Activated CD8-positive, alpha-beta memory T cell treated with anti-CD3 and anti-CD28 coated beads, Interleukin-2, amount 50 U/mL, for 48 hours (primary cell): ENCODE results near the gene C1orf122.

Experiments
- DNase-seq: peaks from one replicate; pipeline ENCODE4 v3.0.0-alpha.2; 2020

C1orf122 gene

DNA sequence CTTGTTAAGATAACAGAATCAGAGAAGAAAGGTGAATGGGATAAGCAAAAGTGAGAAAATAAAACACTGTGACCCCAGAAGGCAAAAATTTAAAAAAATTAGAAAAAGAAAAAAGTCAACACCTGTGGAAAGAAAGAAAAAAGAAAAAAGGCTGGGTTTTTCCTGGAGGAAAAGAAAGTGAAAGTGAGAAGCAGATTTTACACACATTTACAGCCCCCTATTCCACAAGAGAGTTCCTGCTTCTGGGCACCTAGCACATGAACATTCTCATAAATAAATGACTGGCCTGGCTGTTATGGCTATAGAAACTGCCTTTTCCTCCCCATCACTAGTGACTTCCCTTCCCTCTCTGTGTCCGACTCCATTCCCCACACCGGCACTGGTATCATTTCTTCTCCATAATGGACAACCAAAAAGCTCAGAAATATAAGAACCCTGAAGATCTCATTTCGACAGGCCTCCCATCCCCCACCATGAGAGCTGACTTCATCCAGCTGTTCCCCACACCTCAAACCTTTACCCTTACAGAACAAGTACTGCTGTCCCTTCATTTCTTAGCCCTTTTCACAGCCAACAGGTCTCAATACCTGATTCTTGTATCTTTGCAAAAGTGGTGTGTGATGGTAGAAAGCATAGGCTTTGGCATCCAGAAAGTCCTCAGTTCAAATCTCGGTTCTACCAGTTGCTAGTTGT is 39.2 kb downstream of the C1orf122 start:
- no peak for DNase-seq

DNA sequence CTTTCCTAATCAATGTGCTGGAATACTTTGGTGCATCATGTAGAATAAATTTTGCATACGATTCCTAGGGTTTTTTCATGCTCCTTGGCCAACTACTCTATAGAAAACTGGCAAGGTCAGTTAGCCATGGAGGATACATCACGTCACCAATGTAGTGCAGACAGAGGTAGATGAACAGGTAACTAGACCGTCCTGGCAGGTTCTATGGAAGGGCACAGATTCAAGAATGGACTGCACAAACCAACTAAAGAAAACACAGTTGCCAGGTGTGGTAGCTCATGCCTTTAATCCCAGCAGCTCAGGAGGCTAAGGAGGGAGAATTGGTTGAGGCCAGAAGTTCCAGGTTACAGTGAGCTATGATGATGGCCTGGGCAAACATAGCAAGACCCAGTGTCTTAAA is 41.9 kb downstream of the C1orf122 start:
- no peak for DNase-seq

DNA sequence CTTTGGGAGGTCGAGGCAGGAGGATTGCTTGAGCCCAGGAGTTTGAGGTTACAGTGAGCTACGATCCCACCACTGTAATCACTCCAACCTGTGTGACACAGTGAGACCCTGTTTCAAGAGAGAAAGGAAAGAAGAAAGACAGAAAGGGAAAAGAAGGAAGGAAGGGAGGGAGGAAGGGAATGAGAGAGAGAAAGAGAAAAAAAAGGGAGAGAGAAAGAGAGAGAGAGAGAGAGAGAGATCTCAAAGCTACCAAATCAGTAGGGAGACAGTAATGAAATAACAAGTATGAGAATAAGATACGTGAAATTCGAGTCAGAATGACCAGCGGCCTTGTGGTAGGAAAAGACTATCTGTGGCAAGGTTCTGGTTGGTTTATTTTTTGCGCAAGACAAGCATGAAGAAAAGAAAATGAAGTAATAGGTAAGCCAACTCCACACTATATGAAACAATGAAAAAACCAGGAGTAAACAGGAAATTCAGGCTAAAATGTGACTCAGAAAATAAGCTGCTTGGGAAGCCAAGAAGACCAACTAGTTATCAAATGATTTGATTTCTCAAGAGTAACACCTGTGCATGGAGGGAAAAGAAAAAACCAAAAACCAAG is 42.9 kb downstream of the C1orf122 start:
- no peak for DNase-seq

DNA sequence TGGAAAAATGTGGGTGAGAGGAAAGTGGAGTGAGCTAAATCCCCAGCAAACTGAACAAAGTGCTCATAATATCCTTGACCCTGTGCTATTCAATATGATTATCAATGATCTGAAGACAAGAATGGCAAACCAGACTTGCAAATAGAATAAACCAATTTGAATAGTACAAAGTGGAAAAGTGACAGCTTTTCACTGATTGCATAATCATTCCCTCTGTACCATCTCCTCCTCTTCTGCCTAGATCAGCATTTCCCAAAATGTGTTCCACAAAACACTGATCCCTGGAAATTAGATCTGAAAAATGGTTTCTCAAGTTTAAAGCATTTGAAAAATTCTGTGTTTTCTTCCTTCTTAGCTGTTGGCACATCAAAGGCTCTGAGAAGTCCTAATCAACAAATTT is 43.7 kb downstream of the C1orf122 start:
- DNase-seq = no peak

DNA sequence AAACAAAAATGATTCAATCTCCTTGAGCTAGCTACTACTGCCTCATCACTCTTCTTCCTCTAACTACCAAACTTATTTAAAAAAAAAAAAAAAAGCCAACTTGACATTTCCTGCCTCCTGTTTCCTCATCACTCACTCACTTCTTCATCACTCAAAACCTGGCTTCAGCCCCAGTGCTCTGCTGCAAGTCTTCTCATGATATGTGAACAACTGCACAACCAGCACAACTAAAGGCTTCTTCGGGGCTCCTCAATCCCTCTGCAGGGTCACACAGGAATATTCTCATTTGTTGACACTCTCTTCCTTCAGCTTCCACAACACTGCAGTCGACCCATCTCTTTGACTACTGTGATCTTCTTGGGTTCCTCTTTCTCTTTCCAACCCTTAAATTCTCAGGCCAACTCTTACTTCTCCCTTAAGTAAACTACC is 44.2 kb downstream of the C1orf122 start:
- DNase-seq = no peak

DNA sequence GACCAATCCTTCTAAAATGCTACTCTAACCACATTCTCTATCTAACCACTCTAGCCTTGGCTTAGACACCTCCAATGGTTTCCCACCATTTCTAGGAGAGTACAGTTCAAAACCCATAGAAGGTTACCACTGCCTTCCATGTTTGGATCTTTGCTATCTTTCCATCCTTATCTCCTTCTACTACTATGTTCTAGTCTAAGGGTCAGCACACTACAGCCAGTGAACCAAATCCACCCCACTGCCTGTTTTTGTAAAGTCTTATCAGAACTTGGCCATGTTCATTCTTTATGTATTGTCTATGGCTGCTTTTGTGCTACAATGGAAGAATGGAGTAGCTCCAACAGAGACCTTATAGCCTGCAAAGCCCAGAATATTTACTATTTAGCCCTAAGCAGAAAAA is 45.6 kb downstream of the C1orf122 start:
- DNase-seq = no peak

DNA sequence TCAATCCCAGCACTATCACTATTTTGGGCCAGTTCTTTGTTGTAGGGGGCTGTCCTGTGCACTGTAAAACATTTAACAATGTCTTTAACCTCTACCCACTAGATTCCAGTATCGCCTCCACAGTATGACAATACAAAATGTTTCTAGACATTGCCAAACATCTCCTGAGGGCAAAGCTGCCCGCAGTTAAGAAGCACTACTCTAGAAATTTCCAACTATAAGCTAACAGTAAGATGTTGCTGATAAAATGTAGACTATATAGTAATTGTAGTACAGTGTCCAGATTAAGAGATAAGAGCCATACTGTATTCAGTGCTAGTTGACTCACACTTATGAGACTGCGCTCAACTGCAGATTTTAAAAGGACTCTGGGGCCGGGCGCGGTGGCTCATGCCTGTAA is 46.8 kb downstream of the C1orf122 start:
- DNase-seq = no peak
